Right lobe of liver (tissue), 6 donors: ENCODE data around the gene IGF2BP3. TPM values are rescaled to one million over a fixed set of nuclear protein-coding genes. Genes with fewer than 3 reads are reported as not detected.

Experiments
- ATAC-seq, 4 donors: fragments of 200-7000 bp; cut with Tn5 transposase; one replicate each; pipeline ENCODE4 v1.9.1; 2020; ENCODE audit warnings: mild to moderate bottlenecking in 4 of 4, moderate library complexity in 4 of 4
- DNase-seq, 3 donors: peaks; one replicate each; pipeline ENCODE4 v3.0.0-alpha.2; 2020
- H3K27ac ChIP-seq, 3 donors: fragments of 200-600 bp; one replicate each; pipeline ENCODE4 v1.8.0; 2022
- H3K27me3 ChIP-seq, 2 donors: fragments of 200-600 bp; one replicate each; pipeline ENCODE4 v1.8.0; 2022
- H3K36me3 ChIP-seq, 4 donors: fragments of 200-600 bp; sonication (generic) in 1 of 4; one replicate each; pipeline versions ENCODE4 v1.5.1 to v1.8.0; 2017 to 2022; ENCODE audit warnings: control low read depth in 1 of 4
- H3K4me1 ChIP-seq, 4 donors: fragments of 200-600 bp; sonication (generic) in 1 of 4; one replicate each; pipeline versions ENCODE4 v1.5.1 to v1.8.0; 2017 to 2022; ENCODE audit warnings: control low read depth in 1 of 4
- H3K4me3 ChIP-seq, 3 donors: fragments of 200-600 bp; one replicate each; pipeline ENCODE4 v1.8.0; 2022
- H3K9me3 ChIP-seq, 4 donors: fragments of 200-600 bp; sonication (generic) in 1 of 4; one replicate each; pipeline versions ENCODE4 v1.5.1 to v1.8.0; 2017 to 2022; ENCODE audit warnings: control low read depth in 1 of 4
- CTCF ChIP-seq, 4 donors: fragments of 200-600 bp in 3 of 4; fragments of 450-650 bp in 1 of 4; IDR thresholded peaks; one replicate each; pipeline versions ENCODE4 v1.5.1 to v1.8.0; 2016 to 2022; ENCODE audit warnings: antibody characterized with exemption in 4 of 4, mild to moderate bottlenecking in 2 of 4
- POLR2A ChIP-seq: fragments of 450-650 bp; IDR thresholded peaks from one replicate; pipeline ENCODE4 v1.6.1; 2017; ENCODE audit warnings: antibody characterized with exemption, mild to moderate bottlenecking
- WGBS: methylation state at CpG from one replicate; pipeline ENCODE4 v1.1.6; 2018; ENCODE audit warnings: low coverage, low lambda C conversion rate; ENCODE audit not compliant: insufficient coverage; ENCODE audit errors: missing lambda C conversion rate; 5-methylcytosine and 5-hydroxymethylcytosine counted together
- intact Hi-C, 2 donors: fragments of 100-400 bp; cut with DNase I; formaldehyde crosslinking; loops; one replicate each; pipeline versions ENCODE4 v1.11.2 to v1.14.1; 2022
- total RNA-seq, 6 experiments: library from RNA; depleted of rRNA in 2 of 6; stranded (reverse); fragments of >200 nt in 2 of 6; fragmentation: NEBNext Ultra II Directional in 3 of 6; extraction: Animal tissue kit (Norgen Biotek cat#: 25700) in 3 of 6; gene quantifications; one replicate each; pipeline versions ENCODE4 v1.1.0 to v1.2.4, GENCODE V29; 2016 to 2023
- donor health status: DM: no; HTN: yes; CAD: no.
- donor health status: DM: no; HTN: no; CAD: no.
- donor health status: DM: no; HTN: no; CAD: no.
- donor health status: DM: no; HTN: yes; CAD: no.
- donor health status: DM: no; HTN: yes; CAD: no.

The IGF2BP3 gene
- total RNA-seq, 6 experiments from 2014 or later, result 0.12 to 0.64 (median 0.19) TPM; not detected in 1

GRCh38 chr7:23356168-23356567 lies 114.1 kb downstream of the IGF2BP3 start:
- DNase-seq (no peak), ATAC-seq (no peak)
- intact Hi-C loops, result no loop called here
- H3K4me1 ChIP-seq, result peaks cover 0 to 18% (median 3%) of the 10 kb centered on the region in 4 donors
- no peaks in the 10 kb centered on the region for H3K27me3 ChIP-seq
- WGBS, result 74% methylated on average over 2 of the region's 3 CpGs
- H3K27ac ChIP-seq, result no peak overlapping the region
- no peaks in the 10 kb centered on the region for H3K36me3 ChIP-seq
- H3K4me3 ChIP-seq, result no peak overlapping the region
- TF ChIP-seq POLR2A, result no peak
- TF ChIP-seq CTCF (IDR thresholded peaks at IDR 0.05), result no peak
- no peaks in the 10 kb centered on the region for H3K9me3 ChIP-seq

GRCh38 chr7:23353172-23353571 lies 117.1 kb downstream of the IGF2BP3 start:
- no peak overlapping the region for H3K27ac ChIP-seq
- 90% methylated on average over 5 of the region's 5 CpGs for whole genome bisulfite sequencing
- H3K27me3 ChIP-seq, result no peaks in the 10 kb centered on the region
- intact Hi-C loops, result no loop called here
- no peaks in the 10 kb centered on the region for H3K9me3 ChIP-seq
- H3K4me3 ChIP-seq, result no peak overlapping the region
- peaks cover 0 to 15% (median 3%) of the 10 kb centered on the region in 4 donors for H3K4me1 ChIP-seq
- DNase-seq (no peak), ATAC-seq (no peak)
- no peak for TF ChIP-seq POLR2A
- no peak for TF ChIP-seq CTCF (IDR thresholded peaks at IDR 0.05)
- no peaks in the 10 kb centered on the region for H3K36me3 ChIP-seq

- WGBS, result 90% methylated on average over 2 of the region's 2 CpGs
- H3K9me3 ChIP-seq, result no peaks in the 10 kb centered on the region
- H3K4me1 ChIP-seq, result no peaks in the 10 kb centered on the region
- intact Hi-C loops, result no loop called here
- DNase-seq (no peak), ATAC-seq (no peak)
- H3K36me3 ChIP-seq, result no peaks in the 10 kb centered on the region
- TF ChIP-seq CTCF (IDR thresholded peaks at IDR 0.05) (no peak), POLR2A (no peak)
- H3K27ac ChIP-seq, result no peak overlapping the region
- H3K27me3 ChIP-seq, result no peaks in the 10 kb centered on the region
- H3K4me3 ChIP-seq, result no peak overlapping the region
Observed at GRCh38 chr7:23350466-23350865, 119.8 kb downstream of the IGF2BP3 start.

GRCh38 chr7:23349484-23350157 lies 120.7 kb downstream of the IGF2BP3 start:
- Histone ChIP-seq H3K27ac (no peak overlapping the region), H3K4me3 (no peak overlapping the region), H3K36me3 (no peaks in the 10 kb centered on the region), H3K4me1 (no peaks in the 10 kb centered on the region), H3K27me3 (no peaks in the 10 kb centered on the region), H3K9me3 (no peaks in the 10 kb centered on the region)
- ATAC-seq (peak in 1 of 4 donors; percentile 25), DNase-seq (no peak)
- intact Hi-C loops, result no loop called here
- WGBS, result 57% methylated on average over 6 of the region's 7 CpGs
- TF ChIP-seq POLR2A (no peak), CTCF (IDR thresholded peaks at IDR 0.05) (no peak)
